GM12873 (cell line): ENCODE measurements around the gene HOXB1.

ENCODE experiments used
- TF ChIP-seq, protein P1 (sequence below): IDR thresholded peaks from 2 replicates; pipeline ENCODE4 v1.5.1; 2012; ENCODE audit warnings: low read depth, mild to moderate bottlenecking, moderate library complexity, low read length, control low read depth; ENCODE audit not compliant: insufficient read depth; ENCODE audit errors: missing control alignments

The HOXB1 gene

DNA sequence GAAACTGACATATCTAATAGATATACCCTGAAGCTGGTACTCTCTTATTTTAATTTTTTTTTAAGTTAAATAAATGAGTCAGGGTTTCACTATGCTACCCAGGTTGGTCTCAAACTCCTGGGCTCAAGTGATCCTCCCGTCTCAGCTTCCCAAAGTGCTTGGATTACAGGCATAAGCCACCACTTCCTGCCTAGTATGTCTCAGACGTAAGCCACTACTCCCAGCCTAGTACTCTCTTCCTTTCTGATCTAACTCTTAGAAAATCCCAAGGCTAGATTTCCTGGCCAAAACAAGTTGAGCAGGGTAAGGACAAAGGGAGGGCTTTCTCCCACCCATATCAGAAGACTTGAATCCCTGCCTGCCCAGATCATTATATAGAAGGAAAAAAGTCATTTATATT lies 33.7 kb downstream of the HOXB1 start:
- TF ChIP-seq, protein P1, sequence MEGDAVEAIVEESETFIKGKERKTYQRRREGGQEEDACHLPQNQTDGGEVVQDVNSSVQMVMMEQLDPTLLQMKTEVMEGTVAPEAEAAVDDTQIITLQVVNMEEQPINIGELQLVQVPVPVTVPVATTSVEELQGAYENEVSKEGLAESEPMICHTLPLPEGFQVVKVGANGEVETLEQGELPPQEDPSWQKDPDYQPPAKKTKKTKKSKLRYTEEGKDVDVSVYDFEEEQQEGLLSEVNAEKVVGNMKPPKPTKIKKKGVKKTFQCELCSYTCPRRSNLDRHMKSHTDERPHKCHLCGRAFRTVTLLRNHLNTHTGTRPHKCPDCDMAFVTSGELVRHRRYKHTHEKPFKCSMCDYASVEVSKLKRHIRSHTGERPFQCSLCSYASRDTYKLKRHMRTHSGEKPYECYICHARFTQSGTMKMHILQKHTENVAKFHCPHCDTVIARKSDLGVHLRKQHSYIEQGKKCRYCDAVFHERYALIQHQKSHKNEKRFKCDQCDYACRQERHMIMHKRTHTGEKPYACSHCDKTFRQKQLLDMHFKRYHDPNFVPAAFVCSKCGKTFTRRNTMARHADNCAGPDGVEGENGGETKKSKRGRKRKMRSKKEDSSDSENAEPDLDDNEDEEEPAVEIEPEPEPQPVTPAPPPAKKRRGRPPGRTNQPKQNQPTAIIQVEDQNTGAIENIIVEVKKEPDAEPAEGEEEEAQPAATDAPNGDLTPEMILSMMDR, result no peak

DNA sequence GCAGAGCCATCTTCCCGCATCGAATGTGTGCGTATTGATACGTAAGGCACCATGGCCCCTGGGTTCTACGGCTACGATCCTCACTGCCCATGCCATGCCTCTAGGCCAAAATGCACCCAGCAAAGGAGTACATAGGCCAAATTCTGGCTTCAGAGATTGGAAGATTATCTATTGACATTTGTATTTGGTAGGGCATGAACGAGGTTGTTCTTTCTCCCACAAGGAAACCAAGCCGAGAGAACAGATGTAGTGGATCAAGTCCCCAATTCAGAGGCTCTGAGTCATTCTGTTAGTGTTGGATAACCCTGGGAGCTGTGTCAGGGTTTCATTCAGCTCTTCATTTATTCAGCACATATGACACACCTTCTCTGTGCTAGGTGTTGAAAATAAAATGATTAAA lies 36.5 kb downstream of the HOXB1 start:
- TF ChIP-seq, protein P1, result no peak

DNA sequence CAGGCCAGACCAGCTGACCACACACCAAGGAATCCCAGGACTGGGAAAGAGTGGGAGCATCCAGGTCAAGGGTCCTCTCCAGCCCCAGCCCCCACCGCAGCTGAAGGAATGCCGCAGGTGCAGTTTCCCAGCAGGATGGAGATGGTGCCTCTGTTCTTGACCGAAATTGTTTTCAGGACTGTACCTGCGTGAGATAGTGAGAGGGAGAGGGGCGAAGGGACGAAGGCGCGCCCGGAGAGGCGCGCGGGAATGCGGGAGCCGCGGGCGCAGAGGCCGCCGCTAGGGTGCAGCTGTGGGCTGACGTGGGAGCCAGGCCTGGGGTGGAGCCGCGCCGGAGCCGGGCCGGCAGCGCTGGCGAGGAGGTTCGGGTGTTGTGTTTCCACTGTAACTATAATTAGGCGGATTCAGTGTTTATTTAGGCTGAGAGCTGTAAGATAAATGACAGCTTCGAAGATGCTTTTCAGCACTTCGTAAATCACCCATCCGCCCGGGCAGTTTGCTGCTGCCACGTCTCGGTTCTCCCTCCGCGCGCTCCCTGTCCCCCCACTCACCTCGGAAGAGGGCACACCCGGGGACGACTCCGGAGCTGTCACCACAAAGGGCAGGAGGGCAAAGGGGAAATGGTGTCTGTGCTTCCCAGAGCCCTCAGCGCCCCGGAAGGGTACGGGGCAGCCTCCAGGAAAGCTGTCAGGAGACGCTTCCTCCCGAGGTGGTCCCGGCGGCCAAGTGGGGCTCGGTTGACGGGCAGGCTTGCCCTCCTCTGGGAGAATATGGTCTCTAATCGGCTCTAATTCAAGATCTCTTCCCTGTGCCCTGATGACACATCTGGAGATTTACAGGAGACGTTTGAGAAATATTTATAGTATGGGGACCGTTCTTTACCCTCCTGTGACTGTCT lies 38.2 kb downstream of the HOXB1 start:
- TF ChIP-seq, protein P1, result peak; percentile 87

DNA sequence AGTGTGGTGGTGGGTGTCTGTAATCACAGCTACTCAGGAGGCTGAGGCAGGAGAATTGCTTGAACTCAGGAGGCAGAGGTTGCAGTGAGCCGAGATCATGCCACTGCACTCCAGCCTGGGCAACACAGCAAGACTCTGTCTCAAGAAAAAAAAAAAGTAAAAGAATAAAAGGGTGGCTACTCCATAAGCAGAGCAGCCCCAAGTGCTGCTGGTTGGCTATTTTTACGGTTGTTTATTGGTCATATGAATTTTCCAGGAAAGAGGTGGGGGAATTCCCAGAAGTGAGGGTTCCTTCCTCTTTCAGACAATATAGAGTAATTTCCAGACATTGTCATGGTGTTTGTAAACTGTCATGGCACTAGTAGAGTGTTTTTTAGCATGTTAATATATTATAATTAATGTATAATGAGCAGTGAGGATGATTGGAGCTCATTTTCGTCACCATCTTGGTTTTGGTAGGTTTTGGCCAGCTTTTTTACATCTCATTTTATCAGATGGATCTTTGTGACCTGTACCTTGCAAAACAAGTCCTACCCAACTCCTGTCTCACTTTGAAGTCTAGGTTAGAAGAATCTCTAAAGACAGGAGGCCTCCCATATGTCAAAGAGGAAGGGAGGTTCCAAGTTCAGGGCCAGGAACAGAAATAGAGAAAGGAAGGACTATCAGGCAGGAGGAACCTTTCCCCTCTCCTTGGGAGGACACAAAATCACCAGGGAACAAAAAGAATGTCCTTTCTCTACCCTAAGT lies 39.1 kb downstream of the HOXB1 start:
- TF ChIP-seq, protein P1, result no peak

DNA sequence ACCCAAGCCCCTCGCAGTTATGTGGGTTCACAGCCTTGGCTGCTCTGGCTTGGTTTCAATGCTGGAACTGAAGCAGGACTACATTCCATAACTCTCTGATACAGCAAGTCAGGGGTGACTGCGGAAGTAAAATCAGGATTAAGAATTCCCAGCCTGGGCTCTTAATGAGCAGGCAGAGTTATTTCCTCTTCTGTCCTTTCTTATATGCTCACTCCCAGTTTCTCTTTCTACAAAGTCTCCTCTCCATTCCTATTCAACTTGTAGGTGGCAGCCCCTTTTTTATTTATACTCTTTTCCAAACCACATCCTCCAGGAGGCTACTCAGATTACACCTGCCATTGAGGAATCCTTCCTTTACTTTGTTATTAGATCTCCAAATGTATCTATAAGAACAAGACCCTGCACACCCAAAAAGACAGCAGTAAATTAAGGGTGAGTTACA lies 40.3 kb downstream of the HOXB1 start:
- TF ChIP-seq, protein P1, result no peak

DNA sequence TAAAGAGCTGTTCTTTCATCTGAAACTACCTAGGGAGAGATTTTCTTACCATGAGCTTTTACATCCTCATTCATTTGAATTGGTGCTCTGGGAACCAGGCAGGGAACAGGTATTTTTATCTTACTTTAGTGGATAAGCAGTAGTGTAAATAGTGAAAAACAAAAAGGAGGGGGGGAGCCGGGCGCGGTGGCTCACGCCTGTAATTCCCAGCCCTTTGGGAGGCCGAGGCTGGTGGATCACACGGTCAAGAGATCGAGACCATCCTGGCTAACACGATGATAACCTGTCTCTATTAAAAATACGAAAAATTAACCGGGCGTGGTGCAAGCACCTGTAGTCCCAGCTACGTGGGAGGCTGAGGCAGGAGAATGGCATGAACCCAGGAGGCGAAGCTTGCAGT lies 41.0 kb downstream of the HOXB1 start:
- TF ChIP-seq, protein P1, result no peak

DNA sequence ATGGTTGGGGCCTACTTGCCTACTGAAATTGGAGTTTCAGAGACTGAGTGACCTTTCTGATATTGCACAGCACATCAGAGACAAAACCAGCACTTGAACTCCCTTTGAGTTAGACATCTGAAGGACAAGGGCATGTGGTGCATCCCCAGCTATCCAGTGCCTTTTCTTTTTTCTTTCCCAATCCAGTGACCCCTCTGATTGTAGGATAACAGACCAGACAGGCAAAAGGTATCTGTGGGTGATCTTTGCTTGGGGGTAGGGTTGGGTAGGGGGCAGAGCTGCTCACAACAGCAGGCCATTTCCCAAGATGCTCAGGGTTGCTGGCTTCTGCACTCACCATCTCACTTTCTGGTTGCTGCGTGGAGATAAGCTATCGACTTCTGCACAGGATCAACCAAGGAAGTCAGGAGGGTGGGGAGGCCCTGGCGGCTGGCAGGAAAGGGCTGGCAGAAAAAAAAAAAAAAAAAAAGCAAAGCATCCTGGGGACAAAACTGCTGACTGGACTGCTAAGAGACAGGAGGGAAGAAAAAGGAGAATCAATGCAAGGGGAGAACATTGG lies 42.2 kb downstream of the HOXB1 start:
- TF ChIP-seq, protein P1, result no peak
